ENCODE data around the gene COPG1.

DNA sequence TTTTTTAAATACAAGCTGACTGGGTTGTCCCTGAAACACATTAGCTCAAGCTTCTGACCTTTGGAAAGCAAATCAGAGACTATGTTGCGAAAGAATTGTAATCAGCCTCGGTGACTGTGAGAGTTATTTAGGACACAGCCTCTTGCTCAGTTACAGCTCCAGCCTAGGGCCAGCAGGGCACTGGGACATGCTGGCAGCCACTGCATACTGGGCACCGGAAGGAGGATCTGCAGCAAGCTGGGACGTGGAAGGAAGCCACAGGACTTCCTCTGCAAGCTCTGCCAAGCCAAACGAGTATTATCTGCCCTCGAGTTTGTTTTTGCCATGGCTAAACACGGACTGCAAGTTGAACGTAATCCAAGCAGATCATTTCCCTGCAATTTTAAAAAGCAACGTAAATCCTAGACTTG, 24.4 kb upstream of the COPG1 start:
- no peak for TF ChIP-seq SUZ12 (IDR thresholded peaks at IDR 0.05)
- TF ChIP-seq CTBP1 (IDR thresholded peaks at IDR 0.05; ENCODE audit: borderline replicate concordance), result no peak
- TF ChIP-seq ELF4 (IDR thresholded peaks at IDR 0.05), result no peak
- TF ChIP-seq TARDBP (IDR thresholded peaks at IDR 0.05), result no peak
- TF ChIP-seq SP1 (IDR thresholded peaks at IDR 0.05), result no peak
- TF ChIP-seq FOXA1 (IDR thresholded peaks at IDR 0.05), result no peak
- no peak for TF ChIP-seq PKNOX1 (IDR thresholded peaks at IDR 0.05)
- TF ChIP-seq FOXK2 (IDR thresholded peaks at IDR 0.05), result no peak
- TF ChIP-seq ZNF384 (IDR thresholded peaks at IDR 0.05), result no peak
- no peak for TF ChIP-seq FOXM1 (IDR thresholded peaks at IDR 0.05; ENCODE audit: borderline replicate concordance)
- no peak for TF ChIP-seq ARNT (IDR thresholded peaks at IDR 0.05)
- no peak for TF ChIP-seq LEF1 (IDR thresholded peaks at IDR 0.05; ENCODE audit: borderline replicate concordance)
- no peak for TF ChIP-seq HDGF (IDR thresholded peaks at IDR 0.05; ENCODE audit: borderline replicate concordance)
